Loucy (cell line): ENCODE results near the gene TUFT1.

Experiments used
- CTCF ChIP-seq: fragments of 200-600 bp; sonication (generic); conservative IDR thresholded peaks from 2 replicates; pipeline ENCODE4 v1.5.1; 2014; ENCODE audit warnings: mild to moderate bottlenecking, antibody characterized with exemption, low read length
- EZH2phosphoT487 ChIP-seq: fragments of 200-600 bp; IDR thresholded peaks from 2 replicates; pipeline ENCODE4 v1.6.1; 2018; ENCODE audit warnings: antibody characterized with exemption, mild to moderate bottlenecking, moderate library complexity, borderline replicate concordance

GRCh38 chr1:151502859-151503780 is 37.0 kb upstream of the TUFT1 start:
- TF ChIP-seq CTCF (no peak), EZH2phosphoT487 (no peak)
